ENCODE data around the gene LGR5.

DNA sequence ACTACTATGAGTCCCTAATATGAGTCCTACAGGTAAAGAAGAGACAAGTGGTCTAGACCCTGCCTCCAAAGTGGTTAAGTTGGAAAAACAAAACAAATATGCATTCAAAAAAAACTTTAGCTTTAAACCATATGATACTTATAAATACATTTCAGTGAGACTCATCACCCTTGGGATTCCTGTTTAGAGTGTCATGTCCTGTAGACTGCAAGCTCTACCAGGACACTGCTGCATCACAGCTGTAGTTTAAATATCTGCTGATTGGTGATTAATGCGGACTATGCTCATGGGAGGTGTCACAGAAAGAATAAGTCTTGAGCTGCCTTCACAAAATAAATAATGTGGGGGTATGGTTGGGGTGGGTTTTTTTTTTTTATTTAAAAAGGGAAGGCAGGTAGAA, 8.8 kb upstream of the LGR5 start:
- TF ChIP-seq E2F8 (IDR thresholded peaks at IDR 0.05; ENCODE audit: low read depth, partially characterized antibody) (no peak), CTCF (IDR thresholded peaks at IDR 0.05 in 2 of 3, conservative IDR thresholded peaks at IDR 0.05 in 1 of 3; ENCODE audit: control insufficient read depth in 2 of 3, extremely low read depth in 1 of 3, insufficient read depth in 1 of 3, low read depth in 3 of 3, low read length in 3 of 3) (no peak), PBX3 (IDR thresholded peaks at IDR 0.05; ENCODE audit: insufficient replicate concordance, low read depth, low read length) (no peak), EGR1 (IDR thresholded peaks at IDR 0.05; ENCODE audit: borderline replicate concordance in 1 of 2, low read depth in 2 of 2, low read length in 2 of 2) (no peak), RB1 (IDR thresholded peaks at IDR 0.05; ENCODE audit: borderline replicate concordance) (no peak), EP300 (IDR thresholded peaks at IDR 0.05; ENCODE audit: borderline replicate concordance in 1 of 2, control insufficient read depth in 1 of 2, low read depth in 2 of 2, low read length in 2 of 2) (no peak), SUZ12 (IDR thresholded peaks at IDR 0.05; ENCODE audit: unreplicated experiment) (no peak), POLR2A (IDR thresholded peaks at IDR 0.05; ENCODE audit: low read depth, low read length) (no peak), PRDM15 (CRISPR knock-in tag; IDR thresholded peaks at IDR 0.05) (no peak), CHD2 (IDR thresholded peaks at IDR 0.05; ENCODE audit: borderline replicate concordance, low read depth, low read length) (no peak)
- TF ChIP-seq, protein P1, sequence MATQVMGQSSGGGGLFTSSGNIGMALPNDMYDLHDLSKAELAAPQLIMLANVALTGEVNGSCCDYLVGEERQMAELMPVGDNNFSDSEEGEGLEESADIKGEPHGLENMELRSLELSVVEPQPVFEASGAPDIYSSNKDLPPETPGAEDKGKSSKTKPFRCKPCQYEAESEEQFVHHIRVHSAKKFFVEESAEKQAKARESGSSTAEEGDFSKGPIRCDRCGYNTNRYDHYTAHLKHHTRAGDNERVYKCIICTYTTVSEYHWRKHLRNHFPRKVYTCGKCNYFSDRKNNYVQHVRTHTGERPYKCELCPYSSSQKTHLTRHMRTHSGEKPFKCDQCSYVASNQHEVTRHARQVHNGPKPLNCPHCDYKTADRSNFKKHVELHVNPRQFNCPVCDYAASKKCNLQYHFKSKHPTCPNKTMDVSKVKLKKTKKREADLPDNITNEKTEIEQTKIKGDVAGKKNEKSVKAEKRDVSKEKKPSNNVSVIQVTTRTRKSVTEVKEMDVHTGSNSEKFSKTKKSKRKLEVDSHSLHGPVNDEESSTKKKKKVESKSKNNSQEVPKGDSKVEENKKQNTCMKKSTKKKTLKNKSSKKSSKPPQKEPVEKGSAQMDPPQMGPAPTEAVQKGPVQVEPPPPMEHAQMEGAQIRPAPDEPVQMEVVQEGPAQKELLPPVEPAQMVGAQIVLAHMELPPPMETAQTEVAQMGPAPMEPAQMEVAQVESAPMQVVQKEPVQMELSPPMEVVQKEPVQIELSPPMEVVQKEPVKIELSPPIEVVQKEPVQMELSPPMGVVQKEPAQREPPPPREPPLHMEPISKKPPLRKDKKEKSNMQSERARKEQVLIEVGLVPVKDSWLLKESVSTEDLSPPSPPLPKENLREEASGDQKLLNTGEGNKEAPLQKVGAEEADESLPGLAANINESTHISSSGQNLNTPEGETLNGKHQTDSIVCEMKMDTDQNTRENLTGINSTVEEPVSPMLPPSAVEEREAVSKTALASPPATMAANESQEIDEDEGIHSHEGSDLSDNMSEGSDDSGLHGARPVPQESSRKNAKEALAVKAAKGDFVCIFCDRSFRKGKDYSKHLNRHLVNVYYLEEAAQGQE (IDR thresholded peaks at IDR 0.05; ENCODE audit: low read depth, low read length) = no peak
- TF ChIP-seq, protein P2, sequence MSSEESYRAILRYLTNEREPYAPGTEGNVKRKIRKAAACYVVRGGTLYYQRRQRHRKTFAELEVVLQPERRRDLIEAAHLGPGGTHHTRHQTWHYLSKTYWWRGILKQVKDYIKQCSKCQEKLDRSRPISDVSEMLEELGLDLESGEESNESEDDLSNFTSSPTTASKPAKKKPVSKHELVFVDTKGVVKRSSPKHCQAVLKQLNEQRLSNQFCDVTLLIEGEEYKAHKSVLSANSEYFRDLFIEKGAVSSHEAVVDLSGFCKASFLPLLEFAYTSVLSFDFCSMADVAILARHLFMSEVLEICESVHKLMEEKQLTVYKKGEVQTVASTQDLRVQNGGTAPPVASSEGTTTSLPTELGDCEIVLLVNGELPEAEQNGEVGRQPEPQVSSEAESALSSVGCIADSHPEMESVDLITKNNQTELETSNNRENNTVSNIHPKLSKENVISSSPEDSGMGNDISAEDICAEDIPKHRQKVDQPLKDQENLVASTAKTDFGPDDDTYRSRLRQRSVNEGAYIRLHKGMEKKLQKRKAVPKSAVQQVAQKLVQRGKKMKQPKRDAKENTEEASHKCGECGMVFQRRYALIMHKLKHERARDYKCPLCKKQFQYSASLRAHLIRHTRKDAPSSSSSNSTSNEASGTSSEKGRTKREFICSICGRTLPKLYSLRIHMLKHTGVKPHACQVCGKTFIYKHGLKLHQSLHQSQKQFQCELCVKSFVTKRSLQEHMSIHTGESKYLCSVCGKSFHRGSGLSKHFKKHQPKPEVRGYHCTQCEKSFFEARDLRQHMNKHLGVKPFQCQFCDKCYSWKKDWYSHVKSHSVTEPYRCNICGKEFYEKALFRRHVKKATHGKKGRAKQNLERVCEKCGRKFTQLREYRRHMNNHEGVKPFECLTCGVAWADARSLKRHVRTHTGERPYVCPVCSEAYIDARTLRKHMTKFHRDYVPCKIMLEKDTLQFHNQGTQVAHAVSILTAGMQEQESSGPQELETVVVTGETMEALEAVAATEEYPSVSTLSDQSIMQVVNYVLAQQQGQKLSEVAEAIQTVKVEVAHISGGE (CRISPR knock-in tag; IDR thresholded peaks at IDR 0.05) = no peak

All from GM12878 (cell line).